Nephron (organoid): ENCODE measurements around the gene KIAA1217.
A peak's percentile ranks its signal among the peaks of the same experiment; 100 is the strongest.

ENCODE experiments used
- H3K27ac Mint-ChIP-seq, 3 experiments: 2 replicates each; pipeline ENCODE4 v1.8.0; 2020; ENCODE audit warnings: mixed read lengths in 3 of 3, mild to moderate bottlenecking in 2 of 3, moderate library complexity in 1 of 3
- H3K27me3 Mint-ChIP-seq: 2 replicates; pipeline ENCODE4 v1.8.0; 2021; ENCODE audit warnings: low read depth, mild to moderate bottlenecking, moderate library complexity, mixed read lengths
- H3K36me3 Mint-ChIP-seq: 2 replicates; pipeline ENCODE4 v1.8.0; 2020; ENCODE audit warnings: low read depth, mixed read lengths
- H3K4me1 Mint-ChIP-seq: 2 replicates; pipeline ENCODE4 v1.8.0; 2020; ENCODE audit warnings: mixed read lengths
- H3K4me3 Mint-ChIP-seq, 3 experiments: 2 replicates each; pipeline ENCODE4 v1.8.0; 2020; ENCODE audit warnings: mild to moderate bottlenecking in 3 of 3, mixed read lengths in 3 of 3, moderate library complexity in 2 of 3
- H3K9me3 Mint-ChIP-seq: 2 replicates; pipeline ENCODE4 v1.8.0; 2020; ENCODE audit warnings: mixed read lengths
- TF ChIP-seq, protein P1 (sequence below), 3 experiments: fragments of 200-600 bp; sonication (generic); IDR thresholded peaks; one replicate each; pipeline ENCODE4 v1.5.0; 2021; ENCODE audit warnings: antibody characterized with exemption in 3 of 3; ENCODE audit not compliant: unreplicated experiment in 3 of 3

Gene KIAA1217

DNA sequence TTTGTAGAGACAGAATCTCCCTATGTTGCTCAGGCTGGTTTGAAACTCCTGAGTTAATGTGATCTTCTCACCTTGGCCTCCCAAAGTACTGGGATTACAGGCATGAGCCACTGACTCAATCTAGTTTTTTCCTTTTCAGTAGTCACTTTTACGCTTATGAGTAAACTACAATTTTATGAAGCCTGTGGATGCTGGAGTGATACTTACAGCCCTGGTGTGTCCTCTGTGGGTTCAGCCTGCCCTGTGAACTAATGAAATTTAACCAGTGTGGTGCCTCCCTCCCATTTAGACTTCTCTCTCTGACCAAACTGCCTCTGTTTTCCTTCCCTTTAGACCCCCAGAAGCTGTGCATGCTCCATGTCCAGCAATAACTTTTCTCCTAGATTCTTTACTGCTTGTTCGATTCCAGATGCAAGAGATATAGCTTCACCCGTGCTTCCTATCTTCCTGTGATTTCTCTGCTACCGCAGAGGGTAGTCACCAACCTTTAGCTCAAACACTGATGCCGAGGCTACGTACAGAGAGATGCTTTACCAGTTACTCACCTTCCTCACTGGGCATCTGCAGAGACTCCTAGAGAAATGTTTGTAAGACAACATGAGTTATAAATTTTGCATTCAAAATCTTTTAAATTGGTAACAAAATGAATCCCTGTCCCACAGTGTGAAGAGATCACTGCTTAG, 90.8 kb downstream of the KIAA1217 start:
- Mint-ChIP-seq H3K9me3 (no peaks in the 10 kb centered on the region), H3K27ac (peak overlapping the region; percentile 3 to 47 (median 26)), H3K27me3 (no peaks in the 10 kb centered on the region), H3K4me1 (peaks cover 29% of the 10 kb centered on the region), H3K4me3 (no peak overlapping the region), H3K36me3 (peaks cover 37% of the 10 kb centered on the region)
- TF ChIP-seq, protein P1, sequence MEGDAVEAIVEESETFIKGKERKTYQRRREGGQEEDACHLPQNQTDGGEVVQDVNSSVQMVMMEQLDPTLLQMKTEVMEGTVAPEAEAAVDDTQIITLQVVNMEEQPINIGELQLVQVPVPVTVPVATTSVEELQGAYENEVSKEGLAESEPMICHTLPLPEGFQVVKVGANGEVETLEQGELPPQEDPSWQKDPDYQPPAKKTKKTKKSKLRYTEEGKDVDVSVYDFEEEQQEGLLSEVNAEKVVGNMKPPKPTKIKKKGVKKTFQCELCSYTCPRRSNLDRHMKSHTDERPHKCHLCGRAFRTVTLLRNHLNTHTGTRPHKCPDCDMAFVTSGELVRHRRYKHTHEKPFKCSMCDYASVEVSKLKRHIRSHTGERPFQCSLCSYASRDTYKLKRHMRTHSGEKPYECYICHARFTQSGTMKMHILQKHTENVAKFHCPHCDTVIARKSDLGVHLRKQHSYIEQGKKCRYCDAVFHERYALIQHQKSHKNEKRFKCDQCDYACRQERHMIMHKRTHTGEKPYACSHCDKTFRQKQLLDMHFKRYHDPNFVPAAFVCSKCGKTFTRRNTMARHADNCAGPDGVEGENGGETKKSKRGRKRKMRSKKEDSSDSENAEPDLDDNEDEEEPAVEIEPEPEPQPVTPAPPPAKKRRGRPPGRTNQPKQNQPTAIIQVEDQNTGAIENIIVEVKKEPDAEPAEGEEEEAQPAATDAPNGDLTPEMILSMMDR (IDR thresholded peaks at IDR 0.05; ENCODE audit: unreplicated experiment in 3 of 3) = no peak

DNA sequence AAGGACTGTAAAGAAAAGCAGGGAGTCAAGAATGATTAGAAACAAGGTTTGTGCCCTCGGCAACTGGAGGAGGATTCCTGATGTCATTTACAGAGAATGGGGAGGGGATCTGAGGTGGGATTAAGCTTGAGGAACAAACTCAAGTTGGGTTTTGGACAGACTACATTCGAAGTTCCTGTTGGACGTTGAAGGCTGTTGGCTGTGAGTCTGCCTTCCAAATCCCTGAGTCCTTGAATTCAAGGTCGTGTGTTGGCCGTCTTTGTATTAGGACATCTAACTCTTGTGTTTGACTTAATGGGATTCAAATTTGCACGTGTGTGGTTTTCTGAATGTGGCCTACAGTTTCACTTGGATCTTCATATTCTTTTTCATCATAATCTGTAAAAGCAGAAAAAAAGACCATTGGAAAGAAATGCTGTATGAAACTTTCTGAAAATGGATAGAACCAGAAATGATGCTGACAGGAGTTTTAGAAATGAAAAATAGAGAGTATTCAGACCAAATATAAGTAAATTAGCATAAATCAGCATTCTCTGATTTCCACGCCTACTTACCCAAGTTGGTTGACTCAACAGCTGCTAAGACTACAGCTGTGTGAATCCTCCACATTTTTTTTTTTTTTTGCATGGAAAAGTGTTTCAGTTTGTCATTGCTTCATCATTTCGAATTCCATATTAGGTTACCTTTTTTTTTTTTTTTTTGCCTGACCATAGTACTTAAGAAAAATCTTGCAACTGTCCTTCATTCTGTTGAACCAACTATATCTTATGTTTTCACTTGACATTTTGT, 94.8 kb downstream of the KIAA1217 start:
- peaks cover 44% of the 10 kb centered on the region for H3K36me3 Mint-ChIP-seq
- no peak overlapping the region for H3K4me3 Mint-ChIP-seq
- H3K27ac Mint-ChIP-seq = peak overlapping the region; percentile 45 to 82 (median 75)
- TF ChIP-seq, protein P1 (IDR thresholded peaks at IDR 0.05; ENCODE audit: unreplicated experiment in 3 of 3) = no peak
- peaks cover 59% of the 10 kb centered on the region for H3K4me1 Mint-ChIP-seq
- no peaks in the 10 kb centered on the region for H3K9me3 Mint-ChIP-seq
- no peaks in the 10 kb centered on the region for H3K27me3 Mint-ChIP-seq

DNA sequence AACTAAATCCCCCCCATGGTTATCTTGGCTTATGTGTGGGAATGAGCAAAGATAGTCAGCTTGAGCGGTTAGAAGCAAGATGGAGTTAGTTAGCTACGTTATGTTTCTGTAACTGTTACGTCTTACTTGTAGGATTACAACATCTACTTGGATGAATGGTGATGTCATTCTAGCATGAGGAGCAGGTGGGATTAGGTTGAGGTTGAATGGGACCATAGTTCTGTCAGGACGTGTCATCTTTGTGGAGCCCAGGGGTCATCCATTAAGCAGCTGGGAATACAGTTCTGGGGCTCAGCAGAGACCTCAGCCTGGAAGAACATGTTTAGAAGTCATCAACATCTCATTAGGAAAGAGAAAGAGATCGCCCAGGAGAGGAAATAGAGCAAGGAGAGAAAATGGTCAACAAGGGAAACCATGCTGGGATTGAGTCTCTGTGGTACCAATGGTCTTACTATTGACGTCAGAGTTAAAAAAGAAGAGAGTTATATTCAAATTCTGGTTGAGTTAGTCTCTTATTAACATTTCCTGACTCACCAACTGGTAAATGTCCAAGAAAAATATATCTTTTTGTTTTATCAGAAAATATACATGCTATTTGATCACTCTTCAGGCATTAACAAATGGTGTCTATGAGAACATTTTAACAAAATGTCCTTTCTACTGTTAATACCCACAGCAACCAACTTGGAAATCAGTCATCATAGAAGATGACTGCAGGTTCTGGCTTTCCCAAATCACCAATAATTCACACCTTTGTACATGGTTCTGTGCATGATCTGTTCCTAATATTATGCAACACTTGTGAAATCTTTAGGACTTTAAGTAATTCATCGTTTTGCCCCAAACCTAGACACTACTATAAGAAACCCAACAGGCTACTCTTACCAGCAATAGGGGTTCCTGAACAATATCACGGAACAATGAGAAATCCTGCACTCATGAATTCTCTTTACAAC, 96.9 kb downstream of the KIAA1217 start:
- Mint-ChIP-seq H3K9me3 (no peaks in the 10 kb centered on the region), H3K4me3 (peak overlapping the region in 1 of 3 experiments; percentile 33), H3K4me1 (peaks cover 68% of the 10 kb centered on the region), H3K36me3 (peaks cover 54% of the 10 kb centered on the region), H3K27ac (peak overlapping the region in 2 of 3 experiments; percentile 69 to 85), H3K27me3 (no peaks in the 10 kb centered on the region)
- TF ChIP-seq, protein P1 (IDR thresholded peaks at IDR 0.05; ENCODE audit: unreplicated experiment in 3 of 3) = no peak

DNA sequence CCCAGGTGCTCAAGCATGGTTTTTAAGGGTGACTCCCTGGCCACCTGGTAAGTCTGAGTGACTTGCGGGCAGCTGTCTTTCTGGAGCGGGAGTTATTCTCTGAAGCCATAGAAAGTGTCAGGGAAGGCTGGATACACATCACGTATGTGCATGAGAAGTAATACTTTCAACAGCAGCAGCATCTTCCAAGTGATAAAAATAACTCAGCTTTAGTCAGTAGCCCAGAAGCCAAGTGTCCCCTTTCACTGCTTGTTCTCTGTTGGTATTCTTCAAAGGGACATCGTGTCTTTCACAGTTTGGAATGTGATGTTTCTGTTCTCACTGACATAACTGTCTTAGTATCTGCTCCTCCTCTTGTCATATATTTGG, 97.6 kb downstream of the KIAA1217 start:
- H3K27ac Mint-ChIP-seq = peak overlapping the region; percentile 58 to 85 (median 69)
- TF ChIP-seq, protein P1 (IDR thresholded peaks at IDR 0.05; ENCODE audit: unreplicated experiment in 3 of 3) = no peak
- H3K36me3 Mint-ChIP-seq = peaks cover 56% of the 10 kb centered on the region
- H3K9me3 Mint-ChIP-seq = no peaks in the 10 kb centered on the region
- H3K4me1 Mint-ChIP-seq = peaks cover 68% of the 10 kb centered on the region
- H3K4me3 Mint-ChIP-seq = peak overlapping the region in 1 of 3 experiments; percentile 9
- no peaks in the 10 kb centered on the region for H3K27me3 Mint-ChIP-seq

DNA sequence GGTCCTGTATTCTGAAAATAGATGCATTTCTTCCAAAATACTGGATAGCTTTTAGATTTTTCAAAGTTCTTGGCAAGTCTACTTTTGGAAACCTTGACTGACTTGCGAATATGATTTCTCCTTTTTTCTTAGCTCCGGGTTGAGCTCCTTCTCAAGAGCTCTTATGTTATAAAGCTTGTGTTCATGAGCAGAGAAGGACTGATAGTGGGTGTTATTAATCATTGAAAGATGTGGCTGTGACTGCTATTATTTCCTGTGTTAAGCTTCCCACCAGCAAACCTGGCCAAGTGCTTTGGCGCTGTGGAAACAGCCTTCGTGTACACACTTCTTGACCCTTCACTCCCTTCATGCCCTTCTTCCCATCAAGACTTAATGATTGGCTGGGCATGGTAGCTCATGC, 98.2 kb downstream of the KIAA1217 start:
- TF ChIP-seq, protein P1 (IDR thresholded peaks at IDR 0.05; ENCODE audit: unreplicated experiment in 3 of 3) = no peak
- Mint-ChIP-seq H3K27me3 (no peaks in the 10 kb centered on the region), H3K36me3 (peaks cover 62% of the 10 kb centered on the region), H3K9me3 (no peaks in the 10 kb centered on the region), H3K4me1 (peaks cover 68% of the 10 kb centered on the region), H3K4me3 (peak overlapping the region in 1 of 3 experiments; percentile 9), H3K27ac (peak overlapping the region; percentile 58 to 85 (median 69))
